ENCODE measurements around the gene PIK3R5. TPM values are rescaled to one million over a fixed set of nuclear protein-coding genes. Genes with fewer than 3 reads are reported as not detected.

Gene PIK3R5, protein sequence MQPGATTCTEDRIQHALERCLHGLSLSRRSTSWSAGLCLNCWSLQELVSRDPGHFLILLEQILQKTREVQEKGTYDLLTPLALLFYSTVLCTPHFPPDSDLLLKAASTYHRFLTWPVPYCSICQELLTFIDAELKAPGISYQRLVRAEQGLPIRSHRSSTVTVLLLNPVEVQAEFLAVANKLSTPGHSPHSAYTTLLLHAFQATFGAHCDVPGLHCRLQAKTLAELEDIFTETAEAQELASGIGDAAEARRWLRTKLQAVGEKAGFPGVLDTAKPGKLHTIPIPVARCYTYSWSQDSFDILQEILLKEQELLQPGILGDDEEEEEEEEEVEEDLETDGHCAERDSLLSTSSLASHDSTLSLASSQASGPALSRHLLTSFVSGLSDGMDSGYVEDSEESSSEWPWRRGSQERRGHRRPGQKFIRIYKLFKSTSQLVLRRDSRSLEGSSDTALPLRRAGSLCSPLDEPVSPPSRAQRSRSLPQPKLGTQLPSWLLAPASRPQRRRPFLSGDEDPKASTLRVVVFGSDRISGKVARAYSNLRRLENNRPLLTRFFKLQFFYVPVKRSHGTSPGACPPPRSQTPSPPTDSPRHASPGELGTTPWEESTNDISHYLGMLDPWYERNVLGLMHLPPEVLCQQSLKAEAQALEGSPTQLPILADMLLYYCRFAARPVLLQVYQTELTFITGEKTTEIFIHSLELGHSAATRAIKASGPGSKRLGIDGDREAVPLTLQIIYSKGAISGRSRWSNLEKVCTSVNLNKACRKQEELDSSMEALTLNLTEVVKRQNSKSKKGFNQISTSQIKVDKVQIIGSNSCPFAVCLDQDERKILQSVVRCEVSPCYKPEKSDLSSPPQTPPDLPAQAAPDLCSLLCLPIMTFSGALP
- polyA plus RNA-seq (ENCODE audit: insufficient read length in 3 of 3): 1 to 10 TPM in 1 of 3 donors, under 1 TPM in 2; 0.81 to 1.3 (median 0.90) TPM
- long read RNA-seq, donor 1: 0 reads
- long read RNA-seq, donor 2: 0 reads
- long read RNA-seq, donor 3: 0 reads
- long read RNA-seq, donor 4: 0 reads
- long read RNA-seq, donor 5: 0 reads
- long read RNA-seq, donor 6: 0 reads
- long read RNA-seq, donor 7, full-length matches to known transcripts: 1 of 1 reads
- long read RNA-seq, donor 7, partial matches to known transcripts: 0 of 1 reads
- long read RNA-seq, donor 7, other reads (novel, unspliced or antisense): 0 of 1 reads
- long read RNA-seq, donor 8: 0 reads
- long read RNA-seq, donor 9: 0 reads
- long read RNA-seq, donor 10: 0 reads
- long read RNA-seq, donor 11: 0 reads
- long read RNA-seq, donor 12: 0 reads
- long read RNA-seq, donor 13: 0 reads
- long read RNA-seq, donor 14: 0 reads
- long read RNA-seq, donor 15: 0 reads
- long read RNA-seq, donor 16: 0 reads

DNA sequence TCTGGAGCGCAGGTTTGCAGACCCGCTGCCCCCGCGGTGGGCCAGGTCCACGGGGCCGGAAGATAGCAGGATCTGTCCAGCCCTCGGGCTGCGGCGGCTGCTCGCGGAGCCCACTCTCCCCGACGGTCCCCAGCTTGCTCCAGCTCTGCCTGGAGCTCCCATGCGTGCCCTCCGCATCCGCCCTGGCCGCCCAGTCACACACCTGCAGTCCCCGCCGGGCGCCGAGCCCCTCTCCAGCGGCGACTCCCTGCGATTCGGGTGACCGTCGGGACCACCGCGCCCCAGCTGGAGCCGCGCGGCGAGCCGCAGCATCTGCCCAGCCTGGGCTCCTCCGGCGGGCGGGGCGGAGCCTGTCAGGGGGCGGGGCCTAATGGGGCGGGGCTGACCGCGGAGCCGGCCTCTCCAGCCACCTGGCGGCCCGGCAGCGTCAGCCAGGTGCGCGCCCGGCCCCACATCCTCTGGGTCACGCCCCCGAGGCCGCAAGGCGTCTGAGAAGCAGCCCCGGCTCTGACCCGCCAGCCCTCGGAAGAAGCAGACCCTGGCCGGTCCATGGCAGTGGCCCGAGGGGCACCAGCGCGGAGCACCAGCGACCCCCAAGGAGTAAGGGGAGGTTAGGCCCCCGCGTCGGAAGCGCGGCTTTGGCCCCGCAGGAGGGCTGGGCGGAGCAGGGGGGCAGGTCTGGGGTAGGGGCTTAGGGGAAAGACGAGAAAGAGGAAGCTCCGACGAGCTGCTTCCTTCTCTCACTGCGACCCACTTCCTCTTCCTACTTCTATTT, at the start of gene PIK3R5:
Gene PIK3R5, minus strand, starts transcription at position 314 of the 775 bp plus-strand sequence. CDS start 54,213 bp downstream, outside the sequence.
- peak in 7 of 11 donors; percentile 10 to 28 (median 21) for DNase-seq (ENCODE audit: extremely low read depth in 1 of 11, low read depth in 9 of 11, low spot score in 4 of 11)

DNA sequence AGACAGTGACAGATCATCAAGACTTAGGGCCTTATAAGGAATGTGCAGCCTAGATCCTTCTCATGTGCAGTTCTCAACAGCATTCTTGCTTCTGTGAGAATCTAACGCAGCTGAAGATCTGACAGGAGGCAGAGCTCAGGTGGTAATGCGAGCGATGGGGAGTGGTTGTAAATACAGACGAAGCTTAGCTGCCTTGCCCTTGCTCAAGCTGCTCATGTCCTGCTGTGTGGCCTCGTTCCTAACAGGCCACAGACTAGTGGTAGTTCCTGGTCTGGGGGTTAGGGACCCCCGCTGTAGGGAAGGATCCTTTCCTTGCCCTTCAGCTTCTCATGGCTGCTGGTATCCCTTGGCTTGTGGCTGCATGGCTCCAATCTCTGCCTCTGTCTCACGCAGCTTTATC, 45.5 kb upstream of the PIK3R5 start:
- no peak for DNase-seq (ENCODE audit: extremely low read depth in 1 of 11, low read depth in 9 of 11, low spot score in 4 of 11)

DNA sequence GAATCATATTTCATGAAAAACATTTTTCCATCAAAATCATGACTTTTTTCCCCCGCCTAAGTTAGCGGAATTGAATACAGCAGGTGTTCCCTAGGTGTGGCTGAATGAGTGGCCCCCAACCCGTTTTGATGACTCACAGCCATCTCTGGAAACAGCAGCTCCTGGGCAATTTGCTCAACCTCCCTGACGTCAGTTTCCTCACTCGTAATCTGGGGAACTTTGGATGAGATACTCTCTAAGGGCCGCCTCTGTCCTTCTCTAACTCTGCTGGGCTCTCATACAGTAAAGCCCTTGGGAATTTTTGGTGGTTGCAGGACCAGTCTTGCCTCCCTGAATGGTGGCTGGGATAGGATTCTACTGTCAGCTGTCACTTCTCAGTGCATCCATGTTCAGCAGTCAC, 44.2 kb upstream of the PIK3R5 start:
- no peak for DNase-seq (ENCODE audit: extremely low read depth in 1 of 11, low read depth in 9 of 11, low spot score in 4 of 11)

DNA sequence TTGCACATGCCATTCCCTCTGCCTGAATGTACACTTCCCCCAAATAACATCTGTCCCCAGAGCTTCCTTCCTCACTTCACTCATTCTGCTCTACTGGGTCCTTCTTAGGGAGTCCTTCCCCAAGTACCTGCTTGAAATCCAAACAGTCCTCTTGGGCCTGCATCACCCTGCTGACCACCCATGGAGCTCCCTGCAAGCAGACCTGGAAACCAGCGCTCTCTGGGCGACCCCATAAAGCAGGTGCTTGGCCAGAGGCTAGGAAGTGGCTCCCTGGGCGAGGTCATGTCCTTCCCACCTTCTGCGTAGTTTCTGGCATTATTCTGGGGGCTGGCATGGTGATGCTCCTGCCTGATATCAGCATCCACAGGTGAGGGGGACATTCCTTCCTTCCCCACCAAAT, 43.6 kb upstream of the PIK3R5 start:
- DNase-seq (ENCODE audit: extremely low read depth in 1 of 11, low read depth in 9 of 11, low spot score in 4 of 11): no peak

DNA sequence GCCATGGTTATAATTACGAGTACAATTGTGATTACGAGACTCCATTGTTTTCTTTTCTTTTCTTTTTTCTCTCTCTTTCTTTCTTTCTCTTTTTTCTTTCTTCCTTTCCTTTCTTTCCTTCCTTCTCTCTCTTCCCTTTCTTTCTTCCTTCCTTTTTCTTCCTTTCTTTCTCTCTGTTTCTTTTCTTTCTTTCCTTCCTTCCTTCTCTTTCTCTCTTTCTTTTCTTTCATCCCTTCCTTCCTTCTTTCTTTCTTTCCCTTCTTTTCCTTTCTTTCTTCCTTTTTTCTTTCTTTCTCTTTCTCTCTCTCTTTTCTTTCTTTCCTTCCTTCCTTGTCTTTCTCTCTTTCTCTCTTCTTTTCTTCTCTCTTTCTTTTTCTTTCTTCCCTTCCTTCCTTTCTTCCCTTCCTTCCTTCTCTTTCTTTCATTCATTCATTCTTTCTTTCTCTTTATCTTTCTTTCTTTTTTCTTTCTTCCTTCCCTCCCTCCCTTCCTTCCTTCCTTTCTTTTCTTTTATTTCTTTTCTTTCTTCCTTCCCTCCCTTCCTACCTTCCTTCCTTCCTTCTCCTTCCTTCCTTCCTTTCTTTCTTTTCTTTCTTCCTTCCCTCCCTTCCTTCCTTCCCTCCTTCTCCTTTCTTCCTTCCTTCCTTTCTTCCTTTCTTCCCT, 41.7 kb upstream of the PIK3R5 start:
- no peak for DNase-seq (ENCODE audit: extremely low read depth in 1 of 11, low read depth in 9 of 11, low spot score in 4 of 11)

- no peak for DNase-seq (ENCODE audit: extremely low read depth in 1 of 11, low read depth in 9 of 11, low spot score in 4 of 11)
Measured at GRCh38 chr17:9006175-9006767, 40.8 kb upstream of the PIK3R5 start.

GRCh38 chr17:9004961-9005285, 39.4 kb upstream of the PIK3R5 start:
- no peak for DNase-seq (ENCODE audit: extremely low read depth in 1 of 11, low read depth in 9 of 11, low spot score in 4 of 11)

- no peak for DNase-seq (ENCODE audit: extremely low read depth in 1 of 11, low read depth in 9 of 11, low spot score in 4 of 11)
Measured at GRCh38 chr17:9004132-9004960, 38.8 kb upstream of the PIK3R5 start.

DNA sequence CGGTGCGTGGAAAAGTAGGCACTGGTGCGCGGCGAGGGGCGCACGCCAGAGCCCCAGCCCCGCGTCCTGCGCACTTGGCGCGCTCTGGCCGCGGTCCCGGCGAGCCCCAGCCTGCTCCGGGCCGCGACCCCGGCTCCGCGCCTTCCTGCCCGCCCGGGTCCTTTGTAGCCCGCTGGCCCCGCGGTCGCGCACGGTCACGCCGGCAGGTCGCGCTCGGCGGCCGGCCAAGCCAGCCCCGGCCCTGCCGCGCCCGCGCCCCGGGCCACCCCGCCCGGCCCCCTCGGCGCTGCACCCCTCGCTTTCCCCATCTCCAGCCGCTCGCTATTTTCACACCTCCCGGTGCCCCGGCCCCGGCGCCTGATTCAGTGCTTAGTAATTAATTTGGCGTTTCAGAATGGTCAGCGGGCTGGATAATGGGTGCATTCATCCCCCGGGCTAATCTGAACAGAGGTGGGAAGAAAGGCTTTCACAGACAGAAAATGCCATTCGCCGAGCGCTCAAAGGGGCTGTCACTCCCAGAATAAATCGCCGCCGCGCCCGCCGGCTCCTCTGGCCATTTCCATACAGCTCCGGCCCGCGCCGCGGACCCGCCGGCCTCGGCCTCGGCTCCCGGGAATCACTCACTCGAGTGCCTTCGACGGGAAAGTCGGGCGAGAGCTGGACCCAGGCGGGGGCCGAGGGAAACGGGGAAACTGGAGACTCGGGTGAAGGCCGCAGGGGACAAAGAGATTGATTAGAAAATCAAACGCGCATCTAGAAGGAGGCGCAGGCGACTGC, 38.0 kb upstream of the PIK3R5 start:
- DNase-seq (ENCODE audit: extremely low read depth in 1 of 11, low read depth in 9 of 11, low spot score in 4 of 11): no peak

- DNase-seq (ENCODE audit: extremely low read depth in 1 of 11, low read depth in 9 of 11, low spot score in 4 of 11): no peak
Measured at GRCh38 chr17:9002606-9003354, 37.3 kb upstream of the PIK3R5 start.

- DNase-seq (ENCODE audit: extremely low read depth in 1 of 11, low read depth in 9 of 11, low spot score in 4 of 11): no peak
Measured at GRCh38 chr17:9002227-9002605, 36.7 kb upstream of the PIK3R5 start.

DNA sequence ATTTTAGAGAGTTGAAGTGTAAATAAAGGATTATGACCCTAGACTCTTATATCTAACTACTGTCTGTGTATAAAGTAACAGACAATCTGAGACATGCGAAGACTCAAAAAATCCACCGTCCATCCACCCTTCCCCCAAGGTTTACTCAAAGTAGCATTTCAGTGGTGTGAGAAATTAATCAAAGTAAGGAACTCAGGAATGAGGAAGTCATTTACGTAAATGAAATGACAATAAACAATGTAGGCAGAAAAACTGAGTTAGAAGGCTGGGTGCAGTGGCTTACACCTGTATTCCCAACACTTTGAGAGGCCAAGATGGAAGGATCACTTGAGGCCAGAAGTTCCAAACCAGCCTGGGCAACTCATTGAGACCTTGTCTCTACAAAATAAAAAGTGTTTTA, 36.1 kb upstream of the PIK3R5 start:
- no peak for DNase-seq (ENCODE audit: extremely low read depth in 1 of 11, low read depth in 9 of 11, low spot score in 4 of 11)

DNA sequence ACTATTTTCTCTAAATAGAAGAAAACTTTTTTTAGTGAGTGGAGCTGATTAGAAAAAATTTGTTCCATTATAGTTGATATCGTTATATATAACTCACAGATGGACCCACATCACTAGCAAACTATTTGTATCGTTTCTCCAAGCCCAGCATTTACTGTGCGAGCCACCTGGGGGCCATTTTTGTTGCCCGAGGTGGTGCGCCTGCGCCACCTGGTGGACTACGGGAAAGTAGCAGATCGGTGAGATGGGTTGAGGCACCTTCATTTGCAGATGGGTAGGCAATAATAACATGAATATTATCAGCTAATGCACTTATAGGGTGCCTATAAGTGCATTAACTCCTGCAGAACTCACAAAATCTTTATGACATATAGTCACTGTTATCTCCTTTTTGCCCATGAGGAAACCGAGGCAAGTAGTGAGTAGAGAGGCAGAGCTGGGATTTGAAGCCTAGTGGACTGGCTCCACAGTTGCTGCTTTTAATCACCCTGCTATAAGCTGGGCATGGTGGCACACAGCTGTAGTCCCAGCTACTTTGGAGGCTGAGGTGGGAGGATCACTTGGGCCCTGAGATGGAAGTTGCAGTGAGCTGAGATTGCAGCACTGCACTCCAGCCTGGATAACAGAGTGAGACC, 32.6 kb upstream of the PIK3R5 start:
- no peak for DNase-seq (ENCODE audit: extremely low read depth in 1 of 11, low read depth in 9 of 11, low spot score in 4 of 11)

DNA sequence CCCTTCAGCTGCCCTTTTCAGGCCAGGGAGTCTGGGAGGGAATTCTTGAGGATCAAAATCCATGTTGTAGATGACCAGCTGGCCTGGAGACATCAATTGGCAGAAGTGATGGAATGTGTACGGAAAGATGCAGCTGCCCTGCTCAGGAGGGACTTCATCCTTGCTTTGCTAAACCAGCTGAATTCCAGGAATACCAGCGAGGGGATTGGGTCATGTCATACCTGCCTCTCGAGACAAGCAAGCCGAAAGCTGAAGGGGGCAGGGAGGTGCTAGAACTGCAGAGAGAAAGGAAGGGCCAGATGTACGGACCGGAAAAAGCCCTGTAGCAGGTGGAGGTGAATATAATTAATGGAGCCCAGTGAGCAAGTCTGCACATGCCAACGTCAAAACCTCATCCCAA, 30.2 kb upstream of the PIK3R5 start:
- no peak for DNase-seq (ENCODE audit: extremely low read depth in 1 of 11, low read depth in 9 of 11, low spot score in 4 of 11)

- no peak for DNase-seq (ENCODE audit: extremely low read depth in 1 of 11, low read depth in 9 of 11, low spot score in 4 of 11)
Measured at GRCh38 chr17:8994319-8994718, 28.8 kb upstream of the PIK3R5 start.
